IPS-20b (cell line): ENCODE data around the gene MOGAT1.

Experiments
- H3K27ac ChIP-seq: one replicate; pipeline ENCODE4 v1.5.1; 2013; ENCODE audit warnings: low read length
- H3K27me3 ChIP-seq: 2 replicates; pipeline ENCODE4 v1.6.1; 2013; ENCODE audit warnings: mild to moderate bottlenecking, low read length, inconsistent platforms; ENCODE audit not compliant: insufficient read depth
- H3K36me3 ChIP-seq: 2 replicates; pipeline ENCODE4 v1.6.1; 2013; ENCODE audit warnings: low read depth, mild to moderate bottlenecking, inconsistent platforms, low read length, moderate library complexity; ENCODE audit not compliant: insufficient read depth
- H3K4me1 ChIP-seq: 2 replicates; pipeline ENCODE4 v1.6.1; 2013; ENCODE audit warnings: mild to moderate bottlenecking, control low read depth, inconsistent platforms, low read length, moderate library complexity; ENCODE audit not compliant: insufficient read depth
- H3K4me3 ChIP-seq: 2 replicates; pipeline ENCODE4 v1.5.1; 2013; ENCODE audit warnings: mild to moderate bottlenecking, low read length, inconsistent platforms
- H3K9ac ChIP-seq: 2 replicates; pipeline ENCODE4 v1.6.1; 2013; ENCODE audit warnings: low read depth, mild to moderate bottlenecking, inconsistent platforms, low read length, moderate library complexity
- H3K9me3 ChIP-seq: 2 replicates; pipeline ENCODE4 v1.6.1; 2013; ENCODE audit warnings: mild to moderate bottlenecking, low read depth, low read length, inconsistent platforms; ENCODE audit not compliant: insufficient read depth

Gene MOGAT1

DNA sequence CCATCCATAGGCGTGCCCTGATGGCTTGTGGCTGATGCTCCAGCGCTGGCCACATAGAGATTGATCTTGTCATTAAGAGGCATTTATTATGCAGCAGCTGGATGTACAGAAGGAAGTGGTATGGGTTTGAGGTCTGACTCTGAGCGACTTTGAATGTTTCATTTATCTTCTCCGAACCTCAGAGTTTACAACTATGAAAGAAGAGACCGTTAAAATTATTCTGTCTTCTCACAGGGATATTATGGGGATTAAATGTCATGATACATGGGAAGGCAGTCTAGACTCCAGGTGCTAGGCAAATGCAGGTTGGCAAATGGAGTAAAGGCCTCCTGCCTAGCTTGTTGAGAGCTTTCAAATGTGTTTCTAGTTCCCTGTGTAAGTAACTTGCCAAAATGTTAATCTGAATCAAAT, 30.3 kb downstream of the MOGAT1 start:
- H3K27ac ChIP-seq: no peak overlapping the region

DNA sequence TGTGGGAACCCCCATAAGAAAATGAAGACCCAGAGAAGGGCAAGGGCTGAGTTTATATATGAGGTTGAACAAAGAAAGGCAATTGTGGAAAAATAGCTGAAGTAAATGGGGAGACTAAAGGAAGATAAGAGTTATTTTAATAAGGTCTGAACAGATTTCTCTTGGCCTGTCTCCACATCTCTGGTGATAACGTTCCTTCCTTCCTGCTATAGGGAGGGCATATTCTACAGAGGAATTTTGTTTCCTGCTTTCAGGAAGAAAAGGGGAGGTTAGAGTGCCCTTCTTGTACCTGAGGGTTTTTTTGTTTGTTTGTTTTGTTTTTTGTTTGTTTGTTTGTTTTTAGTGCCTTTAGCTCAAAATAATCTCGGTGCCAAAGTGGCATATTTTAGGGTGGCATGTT, 31.6 kb downstream of the MOGAT1 start:
- no peaks in the 10 kb centered on the region for H3K27me3 ChIP-seq
- H3K27ac ChIP-seq: no peak overlapping the region
- H3K4me3 ChIP-seq: no peak overlapping the region
- no peak overlapping the region for H3K9ac ChIP-seq
- 0 out of 2 replicates have a peak, but pooled peaks cover 2% of the 10 kb centered on the region for H3K4me1 ChIP-seq
- no peaks in the 10 kb centered on the region for H3K36me3 ChIP-seq
- no peaks in the 10 kb centered on the region for H3K9me3 ChIP-seq

More for the DNA sequence above, 30.3 kb downstream of the MOGAT1 start:
- Histone ChIP-seq H3K36me3 (no peaks in the 10 kb centered on the region), H3K4me1 (0 out of 2 replicates have a peak, but pooled peaks cover 2% of the 10 kb centered on the region), H3K9ac (no peak overlapping the region), H3K27me3 (no peaks in the 10 kb centered on the region), H3K9me3 (no peaks in the 10 kb centered on the region), H3K4me3 (no peak overlapping the region)

DNA sequence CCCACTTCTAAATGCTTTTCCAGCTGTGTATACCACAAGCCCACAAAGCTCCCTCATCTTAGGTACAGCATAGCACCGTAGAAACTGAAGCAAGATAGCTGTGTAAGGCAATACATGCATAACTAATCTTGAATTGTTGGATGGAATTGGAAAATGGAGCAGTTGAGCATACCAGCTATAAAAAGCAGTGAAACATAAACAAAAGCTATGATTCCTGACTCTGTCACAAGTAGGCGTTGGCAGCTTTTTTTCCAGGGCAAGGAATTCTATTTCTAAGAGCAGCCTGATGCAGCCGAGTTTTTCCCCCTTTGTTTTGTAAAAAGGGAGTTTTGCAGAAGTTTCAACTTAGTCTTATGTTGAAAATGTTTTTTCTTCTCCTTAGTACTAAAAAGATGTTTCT, 32.4 kb downstream of the MOGAT1 start:
- H3K36me3 ChIP-seq: no peaks in the 10 kb centered on the region
- H3K9me3 ChIP-seq: no peaks in the 10 kb centered on the region
- no peak overlapping the region for H3K4me3 ChIP-seq
- 0 out of 2 replicates have a peak, but pooled peaks cover 2% of the 10 kb centered on the region for H3K4me1 ChIP-seq
- H3K9ac ChIP-seq: no peak overlapping the region
- H3K27ac ChIP-seq: no peak overlapping the region
- H3K27me3 ChIP-seq: no peaks in the 10 kb centered on the region

DNA sequence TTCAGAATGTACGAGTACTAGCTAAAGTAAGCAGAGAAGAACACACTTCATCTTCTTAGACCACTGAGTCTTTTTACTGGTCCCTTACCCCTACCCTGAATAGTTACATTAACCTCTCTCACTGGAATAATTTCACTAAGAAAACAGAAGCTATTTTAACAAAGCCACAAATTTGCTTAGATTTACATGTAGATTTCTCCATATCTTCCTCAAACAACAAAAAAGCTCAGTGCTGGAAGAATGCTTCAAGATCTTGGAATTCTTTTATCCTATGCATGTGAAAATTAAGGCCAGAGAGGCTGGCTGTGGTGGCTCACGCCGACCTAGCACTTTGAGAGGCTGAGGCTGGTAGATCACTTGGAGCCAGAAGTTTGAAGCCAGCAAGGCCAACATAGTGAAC, 35.2 kb downstream of the MOGAT1 start:
- Histone ChIP-seq H3K27ac (no peak overlapping the region), H3K36me3 (no peaks in the 10 kb centered on the region), H3K4me1 (0 out of 2 replicates have a peak, but pooled peaks cover 2% of the 10 kb centered on the region), H3K9me3 (no peaks in the 10 kb centered on the region), H3K4me3 (no peak overlapping the region), H3K9ac (no peak overlapping the region), H3K27me3 (no peaks in the 10 kb centered on the region)

DNA sequence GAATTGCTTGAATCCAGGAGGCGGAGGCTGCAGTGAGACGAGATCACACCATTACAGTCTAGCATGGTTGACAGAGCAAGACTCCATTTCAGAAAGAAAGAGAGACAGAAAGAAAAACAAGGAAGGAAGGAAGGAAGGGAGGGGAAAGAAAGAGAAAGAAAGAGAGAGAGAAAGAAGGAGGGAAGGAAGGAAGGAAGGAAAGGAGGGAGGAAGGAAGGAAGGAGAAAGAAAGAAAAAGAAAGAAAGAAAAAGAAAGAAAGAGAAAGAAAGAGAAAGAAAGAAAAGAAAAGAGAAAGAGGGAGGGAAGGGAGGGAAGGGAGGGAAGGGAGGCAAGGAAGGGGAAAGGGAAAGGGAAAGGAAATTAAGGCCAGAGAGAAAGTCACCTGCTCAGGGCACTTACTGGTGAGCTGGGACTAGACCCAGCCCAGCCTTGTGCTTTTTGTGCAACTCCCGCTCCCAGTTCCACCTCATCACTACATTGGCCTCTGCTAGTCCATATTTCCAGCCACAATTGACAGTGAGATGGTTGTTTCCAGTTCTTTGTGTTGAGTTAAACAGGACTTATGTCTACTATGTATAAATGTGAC, 35.7 kb downstream of the MOGAT1 start:
- no peak overlapping the region for H3K9ac ChIP-seq
- no peaks in the 10 kb centered on the region for H3K36me3 ChIP-seq
- no peak overlapping the region for H3K4me3 ChIP-seq
- H3K9me3 ChIP-seq: no peaks in the 10 kb centered on the region
- H3K27ac ChIP-seq: no peak overlapping the region
- H3K27me3 ChIP-seq: no peaks in the 10 kb centered on the region
- 0 out of 2 replicates have a peak, but pooled peaks cover 2% of the 10 kb centered on the region for H3K4me1 ChIP-seq

DNA sequence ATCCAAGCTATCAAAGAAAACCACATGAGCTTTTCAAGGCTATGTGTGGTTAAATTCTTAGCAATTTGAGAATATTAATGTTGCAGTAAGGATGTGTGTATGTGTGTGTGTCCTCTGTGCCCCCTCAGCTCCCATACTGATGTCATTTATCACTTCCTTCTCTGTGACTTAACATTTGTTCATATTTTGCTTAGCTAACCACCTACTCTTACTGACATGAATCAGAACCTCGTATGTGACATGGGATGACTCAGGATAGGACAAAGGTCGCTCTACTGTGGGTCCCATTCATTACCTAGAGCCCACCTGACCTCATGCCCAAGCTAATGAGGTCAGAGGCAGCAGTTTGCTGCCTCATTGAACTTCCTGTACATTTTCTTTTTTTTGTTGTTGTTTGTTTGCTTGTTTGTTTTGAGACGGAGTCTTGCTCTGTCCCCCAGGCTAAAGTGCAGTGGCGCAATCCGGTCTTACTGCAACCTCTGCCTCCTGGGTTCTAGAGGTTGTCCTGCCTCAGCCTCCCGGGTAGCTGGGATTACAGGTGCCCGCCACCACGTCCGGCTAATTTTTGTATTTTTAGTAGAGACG, 36.3 kb downstream of the MOGAT1 start:
- H3K4me1 ChIP-seq: 0 out of 2 replicates have a peak, but pooled peaks cover 2% of the 10 kb centered on the region
- no peak overlapping the region for H3K4me3 ChIP-seq
- H3K9me3 ChIP-seq: no peaks in the 10 kb centered on the region
- H3K27me3 ChIP-seq: no peaks in the 10 kb centered on the region
- no peaks in the 10 kb centered on the region for H3K36me3 ChIP-seq
- H3K27ac ChIP-seq: no peak overlapping the region
- H3K9ac ChIP-seq: no peak overlapping the region

DNA sequence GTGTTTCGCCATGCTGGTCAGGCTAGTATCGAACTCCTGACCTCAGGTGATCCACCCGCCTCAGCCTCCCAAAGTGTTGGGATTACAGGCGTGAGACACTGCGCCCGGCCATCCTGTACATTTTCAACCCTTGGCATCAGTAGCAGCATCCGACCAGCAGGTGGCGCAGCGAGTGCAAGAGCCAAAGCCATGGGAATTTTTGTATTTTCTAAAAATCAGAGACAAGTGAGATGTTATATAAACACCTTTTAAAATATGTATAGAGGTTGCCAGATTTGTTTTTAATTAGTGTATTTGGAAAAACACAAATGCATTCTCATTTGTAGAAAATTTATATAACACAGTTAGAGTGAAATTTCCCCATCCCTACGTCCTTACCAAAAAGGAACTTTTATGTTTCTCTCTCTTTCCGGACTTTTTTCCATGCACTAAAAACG, 36.8 kb downstream of the MOGAT1 start:
- Histone ChIP-seq H3K36me3 (no peaks in the 10 kb centered on the region), H3K27me3 (no peaks in the 10 kb centered on the region), H3K4me1 (0 out of 2 replicates have a peak, but pooled peaks cover 2% of the 10 kb centered on the region), H3K27ac (no peak overlapping the region), H3K9ac (no peak overlapping the region), H3K4me3 (no peak overlapping the region), H3K9me3 (no peaks in the 10 kb centered on the region)

DNA sequence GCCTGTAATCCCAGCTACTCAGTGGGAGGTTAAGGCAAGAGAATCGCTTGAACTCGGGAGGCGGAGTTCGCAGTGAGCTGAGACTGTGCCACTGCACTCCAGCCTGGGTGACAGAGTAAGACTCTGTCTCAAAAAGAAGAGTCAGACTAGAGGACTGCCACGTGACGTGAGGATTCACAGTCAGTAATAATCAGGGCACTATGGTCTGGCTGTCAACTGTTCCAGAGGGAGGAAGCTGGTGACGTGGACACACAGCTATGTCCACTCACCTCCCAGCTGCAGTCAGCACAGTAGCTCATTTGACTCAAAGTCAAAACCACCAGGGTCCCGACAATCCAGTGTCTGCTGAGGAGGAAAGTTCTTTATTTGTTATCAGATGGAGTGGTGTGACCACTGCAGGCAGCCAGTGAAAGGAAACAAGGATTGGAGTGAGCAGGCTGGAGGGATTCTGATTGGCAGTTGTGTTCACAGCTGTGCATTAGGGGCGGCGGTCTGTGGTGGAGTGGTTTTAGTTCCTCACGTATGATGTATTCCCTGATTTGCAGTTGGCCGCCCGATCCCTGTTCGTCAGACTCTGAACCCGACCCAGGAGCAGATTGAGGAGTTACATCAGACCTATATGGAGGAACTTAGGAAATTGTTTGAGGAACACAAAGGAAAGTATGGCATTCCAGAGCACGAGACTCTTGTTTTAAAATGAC, 37.9 kb downstream of the MOGAT1 start:
- H3K4me1 ChIP-seq: no peaks in the 10 kb centered on the region
- H3K27ac ChIP-seq: no peak overlapping the region
- H3K9me3 ChIP-seq: no peaks in the 10 kb centered on the region
- no peaks in the 10 kb centered on the region for H3K36me3 ChIP-seq
- H3K9ac ChIP-seq: no peak overlapping the region
- no peaks in the 10 kb centered on the region for H3K27me3 ChIP-seq
- H3K4me3 ChIP-seq: no peak overlapping the region

DNA sequence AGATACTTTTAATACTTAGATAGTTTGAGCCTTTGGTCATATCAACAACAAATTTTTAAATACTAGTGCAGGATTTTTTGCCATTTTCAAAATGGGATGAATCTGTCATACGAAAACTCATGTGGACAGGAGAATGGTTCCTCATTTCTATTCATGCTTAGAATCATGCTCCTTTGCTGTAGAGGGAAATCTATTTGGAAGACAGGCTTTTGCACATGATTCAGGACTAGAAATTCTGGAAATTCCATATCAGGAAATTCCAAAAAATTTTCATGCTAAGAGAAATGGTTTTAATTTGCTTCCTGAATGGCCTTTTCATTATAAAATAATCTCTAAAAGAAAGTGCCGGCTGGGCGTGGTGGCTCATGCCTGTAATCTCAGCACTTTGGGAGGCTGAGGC, 39.3 kb downstream of the MOGAT1 start:
- Histone ChIP-seq H3K4me3 (no peak overlapping the region), H3K36me3 (no peaks in the 10 kb centered on the region), H3K27ac (no peak overlapping the region), H3K9me3 (no peaks in the 10 kb centered on the region), H3K27me3 (no peaks in the 10 kb centered on the region), H3K4me1 (no peaks in the 10 kb centered on the region), H3K9ac (no peak overlapping the region)

DNA sequence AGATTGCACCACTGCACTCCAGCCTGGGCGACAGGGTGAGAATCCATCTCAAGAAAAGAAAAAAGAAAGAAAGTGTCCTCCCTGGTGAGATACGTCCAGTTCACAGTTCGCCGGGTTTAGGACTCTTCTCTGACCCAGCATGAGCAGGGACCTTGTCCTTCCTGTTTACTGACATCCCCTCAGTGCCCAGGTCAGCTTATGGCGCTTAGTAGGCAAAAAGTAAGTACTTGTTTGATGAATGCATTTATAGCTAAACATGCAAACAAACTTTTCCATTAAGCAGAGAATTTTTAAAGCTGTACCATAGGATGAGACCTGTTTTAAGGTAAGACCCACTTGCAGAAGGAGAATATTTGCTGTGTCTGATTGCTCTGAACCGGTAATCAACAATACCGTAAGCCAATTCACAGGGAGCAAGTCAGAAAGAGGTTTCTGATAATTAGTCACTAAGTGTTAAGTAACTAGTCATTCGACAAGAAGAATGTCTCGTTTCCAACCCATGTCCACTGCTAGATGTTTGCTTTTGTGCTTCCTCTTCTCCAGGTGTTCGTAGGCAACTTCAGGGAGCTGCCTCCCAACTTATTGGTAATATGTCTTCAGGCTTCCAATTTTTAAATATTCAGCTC, 40.0 kb downstream of the MOGAT1 start:
- Histone ChIP-seq H3K27me3 (no peaks in the 10 kb centered on the region), H3K36me3 (no peaks in the 10 kb centered on the region), H3K4me1 (no peaks in the 10 kb centered on the region), H3K9ac (no peak overlapping the region), H3K4me3 (no peak overlapping the region), H3K27ac (no peak overlapping the region), H3K9me3 (no peaks in the 10 kb centered on the region)

DNA sequence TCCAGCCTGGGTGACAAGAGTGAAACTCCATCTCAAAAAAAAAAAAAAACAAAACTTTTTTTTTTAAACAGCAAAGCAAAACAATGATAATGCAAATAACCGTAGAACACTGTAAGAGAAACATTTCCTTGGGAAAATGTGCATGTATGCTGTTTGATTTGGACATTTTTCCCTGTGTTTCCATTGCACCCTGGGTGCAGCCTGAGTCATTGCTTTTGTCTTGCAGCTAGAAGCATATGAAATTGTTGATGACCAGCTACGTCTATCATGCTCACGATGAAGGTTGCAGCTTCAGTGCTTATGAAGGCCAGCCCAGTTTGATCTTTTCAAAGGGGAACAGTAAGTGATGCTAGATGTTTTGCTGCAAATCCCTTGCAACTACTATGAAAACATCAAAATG, 41.5 kb downstream of the MOGAT1 start:
- H3K27ac ChIP-seq: no peak overlapping the region
- no peaks in the 10 kb centered on the region for H3K27me3 ChIP-seq
- H3K36me3 ChIP-seq: no peaks in the 10 kb centered on the region
- no peaks in the 10 kb centered on the region for H3K9me3 ChIP-seq
- no peak overlapping the region for H3K4me3 ChIP-seq
- H3K4me1 ChIP-seq: no peaks in the 10 kb centered on the region
- H3K9ac ChIP-seq: no peak overlapping the region
